ENCODE data around the gene PTH. TPM values are rescaled to one million over a fixed set of nuclear protein-coding genes. Genes with fewer than 3 reads are reported as not detected.

The PTH gene
- total and polyA plus RNA-seq, 2 of the 8 experiments (the other 6 are each of a cell fraction or from before 2014, with no cell fraction given), result not detected

DNA sequence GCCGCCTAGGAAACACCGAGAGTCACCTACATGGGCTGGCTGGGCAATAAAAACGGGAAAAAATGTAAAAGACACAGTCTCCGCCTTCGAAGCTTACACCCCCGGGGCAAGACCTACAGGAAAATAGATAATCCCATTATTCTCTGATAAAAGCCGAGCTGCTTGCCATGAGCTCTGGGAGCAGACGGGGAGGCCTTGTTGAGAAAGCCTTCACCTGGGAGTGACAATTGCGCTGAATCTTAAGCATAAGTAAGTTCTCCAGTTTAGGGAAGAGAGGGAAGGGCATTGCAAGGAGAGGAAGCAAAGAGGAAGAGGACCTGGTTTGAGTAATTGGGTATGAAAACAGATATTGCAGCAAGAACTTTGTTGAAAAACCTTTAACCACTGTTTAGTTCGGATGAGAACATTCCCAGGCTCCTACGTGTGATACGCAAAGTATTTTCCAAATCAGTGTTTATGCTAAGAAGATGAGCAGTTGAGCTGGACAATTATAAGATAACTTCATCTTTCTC lies 32.0 kb downstream of the PTH start:
- WGBS, 2 experiments (ENCODE audit: extremely low coverage in 1 of 2, insufficient coverage in 1 of 2, insufficient read length in 1 of 2, insufficient replicate concordance in 2 of 2, low coverage in 1 of 2, low lambda C conversion rate in 2 of 2, missing lambda C conversion rate in 1 of 2), result 39% methylated on average over 12 of the region's 12 CpGs; no CpG with 5 or more reads in 1 of the 2 experiments
- H3K4me2 ChIP-seq (ENCODE audit: insufficient read depth in 1 of 2, low read depth in 2 of 2, low read length in 2 of 2), result peak overlapping the region; percentile 71 to 83
- H2BK12ac ChIP-seq (ENCODE audit: low read depth, low read length), result no peak overlapping the region
- no peak overlapping the region for H3K18ac ChIP-seq (ENCODE audit: extremely low read depth, low read length)
- H3K79me1 ChIP-seq (ENCODE audit: low read depth, low read length), result no peaks in the 10 kb centered on the region
- H3K23ac ChIP-seq (ENCODE audit: insufficient read length), result no peak overlapping the region
- no peak for FAIRE-seq
- H2AFZ ChIP-seq (ENCODE audit: low read length), result peak overlapping the region; percentile 98; the same call in 1 of the 2 replicates
- H3K36me3 ChIP-seq (ENCODE audit: control insufficient read depth in 2 of 4, insufficient read depth in 4 of 4, low read length in 3 of 4), result no peaks in the 10 kb centered on the region
- no peak overlapping the region for H3K4ac ChIP-seq (replicated peaks; ENCODE audit: insufficient read length, low read depth, low read length)
- ChIA-PET CTCF (ENCODE audit: partially characterized antibody) (interaction anchor here (0.7 to 1.7 kb wide), 5 partner anchors 13 to 105 kb away, joined by 3 to 4 read pairs (median 3); no protein-coding TSS in a partner anchor), POLR2A (ENCODE audit: partially characterized antibody) (interaction anchor here (1.0 kb wide), 1 partner anchor 9 kb away, joined by 3 read pairs; no protein-coding TSS in a partner anchor)
- H3K27ac ChIP-seq (ENCODE audit: low read depth, low read length), result no peak overlapping the region
- no peak overlapping the region for H2BK20ac ChIP-seq (ENCODE audit: low read length)
- H3K27me3 ChIP-seq (replicated peaks in 1 of 4; ENCODE audit: control insufficient read depth in 3 of 4, extremely low read depth in 1 of 4, insufficient read depth in 3 of 4, low read length in 3 of 4), result no peaks in the 10 kb centered on the region
- H2BK15ac ChIP-seq (ENCODE audit: low read length), result no peak overlapping the region
- H3K56ac ChIP-seq (replicated peaks; ENCODE audit: insufficient read length, low read depth, low read length), result no peak overlapping the region
- no peak overlapping the region for H4K8ac ChIP-seq (ENCODE audit: extremely low read depth, insufficient read depth, low read length)
- peak overlapping the region; percentile 83 to 91 (median 90) for H3K4me3 ChIP-seq (ENCODE audit: extremely low read depth in 1 of 4, insufficient read depth in 2 of 4, low read depth in 3 of 4, low read length in 4 of 4)
- TF ChIP-seq EZH2 (IDR thresholded peaks at IDR 0.05; ENCODE audit: low read depth, low read length, severe bottlenecking), result no peak
- TF ChIP-seq KDM1A (IDR thresholded peaks at IDR 0.05; ENCODE audit: borderline replicate concordance, low read length), result no peak
- TF ChIP-seq, protein P1, sequence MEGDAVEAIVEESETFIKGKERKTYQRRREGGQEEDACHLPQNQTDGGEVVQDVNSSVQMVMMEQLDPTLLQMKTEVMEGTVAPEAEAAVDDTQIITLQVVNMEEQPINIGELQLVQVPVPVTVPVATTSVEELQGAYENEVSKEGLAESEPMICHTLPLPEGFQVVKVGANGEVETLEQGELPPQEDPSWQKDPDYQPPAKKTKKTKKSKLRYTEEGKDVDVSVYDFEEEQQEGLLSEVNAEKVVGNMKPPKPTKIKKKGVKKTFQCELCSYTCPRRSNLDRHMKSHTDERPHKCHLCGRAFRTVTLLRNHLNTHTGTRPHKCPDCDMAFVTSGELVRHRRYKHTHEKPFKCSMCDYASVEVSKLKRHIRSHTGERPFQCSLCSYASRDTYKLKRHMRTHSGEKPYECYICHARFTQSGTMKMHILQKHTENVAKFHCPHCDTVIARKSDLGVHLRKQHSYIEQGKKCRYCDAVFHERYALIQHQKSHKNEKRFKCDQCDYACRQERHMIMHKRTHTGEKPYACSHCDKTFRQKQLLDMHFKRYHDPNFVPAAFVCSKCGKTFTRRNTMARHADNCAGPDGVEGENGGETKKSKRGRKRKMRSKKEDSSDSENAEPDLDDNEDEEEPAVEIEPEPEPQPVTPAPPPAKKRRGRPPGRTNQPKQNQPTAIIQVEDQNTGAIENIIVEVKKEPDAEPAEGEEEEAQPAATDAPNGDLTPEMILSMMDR (IDR thresholded peaks at IDR 0.05; ENCODE audit: control extremely low read depth in 1 of 3, insufficient read depth in 1 of 3, low read depth in 1 of 3, low read length in 3 of 3), result no peak
- TF ChIP-seq YY1 (IDR thresholded peaks at IDR 0.05; ENCODE audit: low read depth, low read length), result no peak
- TF ChIP-seq CBX8 (IDR thresholded peaks at IDR 0.05; ENCODE audit: borderline replicate concordance, low read depth, low read length), result no peak
- no peak for TF ChIP-seq SIRT6 (IDR thresholded peaks at IDR 0.05; ENCODE audit: low read length)
- H3K9ac ChIP-seq (replicated peaks in 1 of 4; ENCODE audit: extremely low read depth in 1 of 4, low read depth in 3 of 4, low read length in 3 of 4), result peak overlapping the region; percentile 10 to 85 (median 76); a peak in 5 of 7 replicates
- no peak overlapping the region for H2AK5ac ChIP-seq (ENCODE audit: low read depth, low read length)
- H3K4me1 ChIP-seq (replicated peaks in 1 of 4; ENCODE audit: control insufficient read depth in 3 of 4, insufficient read depth in 4 of 4, low read length in 3 of 4), result no peaks in the 10 kb centered on the region; a peak in 1 of 7 replicates
- no peak for DNase-seq (ENCODE audit: low read depth in 1 of 2, low spot score in 2 of 2)
- no peak overlapping the region for H3K14ac ChIP-seq (ENCODE audit: insufficient read length)
- no peak overlapping the region for H4K5ac ChIP-seq (ENCODE audit: insufficient read length, low read depth, low read length)
- H4K20me1 ChIP-seq (replicated peaks in 1 of 2; ENCODE audit: control insufficient read depth in 1 of 2, insufficient read depth in 2 of 2, low read length in 2 of 2), result no peaks in the 10 kb centered on the region
- H4K91ac ChIP-seq (replicated peaks; ENCODE audit: insufficient read length, low read length), result no peak overlapping the region
- H3K79me2 ChIP-seq (ENCODE audit: control insufficient read depth in 1 of 2, insufficient read depth in 2 of 2, low read length in 2 of 2), result peaks cover 0 to 28% of the 10 kb centered on the region in 2 experiments; a peak in 2 of 4 replicates
- no peaks in the 10 kb centered on the region for H3K9me3 ChIP-seq (ENCODE audit: insufficient read depth in 2 of 2, low read depth in 1 of 2, low read length in 1 of 2)
- no peak overlapping the region for H2BK120ac ChIP-seq (replicated peaks; ENCODE audit: low read depth, low read length)
- peaks cover 5% of the 10 kb centered on the region; the same call in 1 of the 2 replicates for H3K23me2 ChIP-seq (ENCODE audit: low read depth, low read length)
- no peak overlapping the region for H2BK5ac ChIP-seq (ENCODE audit: low read depth, low read length)

All from H1 (cell line).